Fibroblast of mammary gland (primary cell): ENCODE data around the gene ATRNL1.

Source experiments
- DNase-seq: peaks from one replicate; pipeline ENCODE4 v3.0.0-alpha.2; 2010; ENCODE audit warnings: low read depth
- H3K4me3 ChIP-seq: 2 replicates; pipeline ENCODE4 v1.5.1; 2011; ENCODE audit warnings: low read depth, mild to moderate bottlenecking, low read length, moderate library complexity; ENCODE audit not compliant: control insufficient read depth
- TF ChIP-seq, protein P1 (sequence below): conservative IDR thresholded peaks from 2 replicates; pipeline ENCODE4 v1.5.1; 2011; ENCODE audit warnings: low read depth, low read length, inconsistent platforms; ENCODE audit not compliant: control insufficient read depth, insufficient read depth

The ATRNL1 gene

DNA sequence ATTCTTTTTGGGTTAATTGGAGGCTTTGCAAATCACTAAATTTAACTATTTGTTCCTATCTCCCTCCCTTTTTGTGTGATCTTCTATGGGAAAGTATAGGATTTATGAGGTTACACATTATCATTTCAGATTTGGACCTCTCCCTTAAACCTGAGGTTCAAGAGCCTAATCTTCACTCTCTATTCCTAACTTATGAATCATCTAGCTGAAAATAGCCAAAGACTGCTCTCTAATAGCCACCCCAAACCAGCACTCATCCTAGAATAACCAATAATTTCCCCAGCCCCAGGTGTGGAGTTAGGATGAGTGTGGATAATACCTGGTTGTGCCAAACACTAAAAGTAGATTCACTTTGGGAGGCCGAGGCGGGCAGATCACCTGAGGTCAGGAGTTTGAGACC lies 680.7 kb downstream of the ATRNL1 start:
- TF ChIP-seq, protein P1, sequence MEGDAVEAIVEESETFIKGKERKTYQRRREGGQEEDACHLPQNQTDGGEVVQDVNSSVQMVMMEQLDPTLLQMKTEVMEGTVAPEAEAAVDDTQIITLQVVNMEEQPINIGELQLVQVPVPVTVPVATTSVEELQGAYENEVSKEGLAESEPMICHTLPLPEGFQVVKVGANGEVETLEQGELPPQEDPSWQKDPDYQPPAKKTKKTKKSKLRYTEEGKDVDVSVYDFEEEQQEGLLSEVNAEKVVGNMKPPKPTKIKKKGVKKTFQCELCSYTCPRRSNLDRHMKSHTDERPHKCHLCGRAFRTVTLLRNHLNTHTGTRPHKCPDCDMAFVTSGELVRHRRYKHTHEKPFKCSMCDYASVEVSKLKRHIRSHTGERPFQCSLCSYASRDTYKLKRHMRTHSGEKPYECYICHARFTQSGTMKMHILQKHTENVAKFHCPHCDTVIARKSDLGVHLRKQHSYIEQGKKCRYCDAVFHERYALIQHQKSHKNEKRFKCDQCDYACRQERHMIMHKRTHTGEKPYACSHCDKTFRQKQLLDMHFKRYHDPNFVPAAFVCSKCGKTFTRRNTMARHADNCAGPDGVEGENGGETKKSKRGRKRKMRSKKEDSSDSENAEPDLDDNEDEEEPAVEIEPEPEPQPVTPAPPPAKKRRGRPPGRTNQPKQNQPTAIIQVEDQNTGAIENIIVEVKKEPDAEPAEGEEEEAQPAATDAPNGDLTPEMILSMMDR: no peak
- no peak for DNase-seq
- no peak overlapping the region for H3K4me3 ChIP-seq

DNA sequence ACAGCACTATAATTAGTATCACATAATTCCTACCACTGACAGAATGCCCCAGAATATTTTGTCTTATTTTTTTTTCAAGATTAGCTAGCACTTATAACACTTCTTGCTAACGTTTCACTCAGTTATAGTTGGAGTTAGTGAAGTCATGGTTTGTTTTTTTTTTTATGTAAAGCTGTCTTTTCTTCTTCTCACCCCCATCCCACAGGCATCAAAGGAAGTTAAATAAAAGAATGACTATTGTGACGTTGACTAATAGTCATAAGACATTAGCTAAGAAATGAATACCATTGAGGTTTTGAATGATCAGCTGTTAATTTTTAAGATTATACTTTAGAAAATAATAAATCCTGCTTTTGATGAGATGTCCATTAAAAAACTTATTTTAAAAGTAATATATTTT lies 681.6 kb downstream of the ATRNL1 start:
- TF ChIP-seq, protein P1: no peak
- no peak overlapping the region for H3K4me3 ChIP-seq
- DNase-seq: no peak

DNA sequence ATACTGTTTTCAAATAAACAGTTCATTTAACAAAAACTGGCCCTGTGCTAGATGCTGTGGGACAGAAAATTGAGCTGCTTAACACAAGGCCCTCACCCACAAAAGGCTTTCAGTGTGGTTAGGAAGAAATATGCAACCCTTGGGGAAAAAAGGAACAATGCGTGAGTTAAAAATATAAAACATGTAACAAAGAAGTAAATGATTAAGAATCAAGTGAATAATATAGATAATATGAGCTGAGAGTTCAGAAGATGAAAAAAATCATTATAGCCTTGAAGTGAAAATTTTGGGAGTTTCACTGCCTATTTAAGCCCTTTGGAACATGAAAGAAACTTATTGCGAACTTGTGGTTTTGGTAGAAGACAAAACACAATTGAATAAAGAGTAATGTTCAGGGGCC lies 684.5 kb downstream of the ATRNL1 start:
- DNase-seq: no peak
- H3K4me3 ChIP-seq: no peak overlapping the region
- TF ChIP-seq, protein P1: no peak

DNA sequence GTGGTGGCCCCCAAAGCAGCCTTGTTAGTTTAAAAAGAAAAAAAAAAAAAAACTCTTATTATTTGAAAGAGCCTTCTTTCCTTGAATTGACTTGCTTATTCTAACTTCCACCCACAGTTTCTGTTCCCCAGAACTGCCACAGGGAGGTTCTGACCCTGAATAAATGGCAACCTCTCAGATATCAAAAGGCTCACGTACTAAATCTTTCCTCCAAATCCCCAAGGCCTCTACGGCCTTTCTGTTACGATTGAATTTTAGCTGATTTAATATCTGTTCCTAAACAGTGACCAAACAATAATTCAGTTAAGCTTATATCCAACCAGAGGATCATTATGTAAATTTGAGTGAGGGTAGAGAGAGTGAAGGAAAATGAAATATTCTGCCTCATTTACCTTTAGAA lies 697.1 kb downstream of the ATRNL1 start:
- DNase-seq: no peak
- H3K4me3 ChIP-seq: no peak overlapping the region
- TF ChIP-seq, protein P1: no peak

DNA sequence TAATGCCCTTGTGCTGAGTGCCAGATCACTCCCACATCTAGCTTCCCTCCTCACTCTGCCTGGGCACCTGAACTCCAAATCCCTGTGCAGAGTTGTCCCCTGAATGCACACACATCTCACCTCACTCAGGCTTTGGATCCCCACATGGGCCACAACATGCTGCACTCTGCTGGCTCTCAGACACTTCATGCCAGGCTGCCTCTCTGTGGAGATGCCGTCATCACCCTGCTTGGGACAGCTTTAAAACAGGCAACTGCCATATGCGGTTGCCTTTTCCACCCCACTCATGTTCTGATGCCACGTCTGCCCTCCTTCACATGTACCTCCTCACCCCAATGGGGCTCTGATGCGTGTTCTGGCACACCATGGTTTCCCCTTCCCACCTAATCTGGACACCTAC lies 702.8 kb downstream of the ATRNL1 start:
- TF ChIP-seq, protein P1: no peak
- H3K4me3 ChIP-seq: no peak overlapping the region
- DNase-seq: no peak

DNA sequence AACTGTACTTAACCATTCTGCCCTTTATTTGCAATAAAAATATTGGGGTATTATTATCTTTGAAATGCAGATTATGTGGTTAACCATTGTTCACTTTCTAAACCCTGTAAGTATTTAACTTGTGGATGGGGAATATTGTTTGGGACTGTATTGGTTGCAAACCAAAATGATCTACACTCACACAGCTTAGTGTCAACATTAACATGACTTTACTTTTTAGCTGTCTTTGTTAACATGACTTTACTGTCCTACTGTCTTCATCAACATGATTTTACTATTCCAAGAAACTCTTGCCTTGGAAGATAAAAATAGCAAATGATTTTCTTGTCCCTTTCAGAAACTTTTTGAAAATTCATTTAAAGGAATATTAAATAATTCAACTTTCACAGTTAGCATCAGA lies 708.3 kb downstream of the ATRNL1 start:
- TF ChIP-seq, protein P1: no peak
- DNase-seq: no peak
- no peak overlapping the region for H3K4me3 ChIP-seq

DNA sequence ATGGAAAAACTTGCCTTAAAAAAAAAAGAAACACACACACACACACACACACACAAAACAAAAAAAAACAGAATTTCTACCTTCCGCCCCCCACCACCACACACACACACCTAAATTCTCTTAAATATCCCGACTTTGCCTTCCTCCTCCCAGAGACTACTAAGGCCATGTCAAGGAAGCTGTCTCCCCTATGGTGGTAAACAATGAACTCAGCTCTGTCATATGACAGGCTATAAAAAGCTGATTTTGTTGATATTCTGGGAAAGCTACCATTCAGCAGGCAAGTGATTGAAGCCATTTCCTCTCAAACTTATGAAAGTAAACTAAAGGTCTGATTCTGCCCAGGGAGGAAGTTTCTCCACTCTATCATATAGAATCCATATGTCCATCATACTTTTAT lies 708.8 kb downstream of the ATRNL1 start:
- TF ChIP-seq, protein P1: no peak
- no peak for DNase-seq
- H3K4me3 ChIP-seq: no peak overlapping the region
